Measurements from ENCODE around the gene KRT79. TPM values are rescaled to one million over a fixed set of nuclear protein-coding genes. Genes with fewer than 3 reads are reported as not detected.

KRT79 gene
- total RNA-seq, 1 experiment from 2014 or later, result not detected

- Mint-ChIP-seq H3K4me1 (ENCODE audit: low read depth, unreplicated experiment) (no peaks in the 10 kb centered on the region), H3K4me3 (ENCODE audit: low read depth, unreplicated experiment) (no peak within 1 kb of the TSS), H3K9me3 (ENCODE audit: low read depth, unreplicated experiment) (no peaks in the 10 kb centered on the region), H3K36me3 (ENCODE audit: insufficient read depth, unreplicated experiment) (no peaks in the 10 kb centered on the region), H3K27me3 (ENCODE audit: unreplicated experiment) (peaks cover 83% of the 10 kb centered on the region), H3K27ac (ENCODE audit: unreplicated experiment) (no peak within 1 kb of the TSS)
- TF ChIP-seq, protein P1, sequence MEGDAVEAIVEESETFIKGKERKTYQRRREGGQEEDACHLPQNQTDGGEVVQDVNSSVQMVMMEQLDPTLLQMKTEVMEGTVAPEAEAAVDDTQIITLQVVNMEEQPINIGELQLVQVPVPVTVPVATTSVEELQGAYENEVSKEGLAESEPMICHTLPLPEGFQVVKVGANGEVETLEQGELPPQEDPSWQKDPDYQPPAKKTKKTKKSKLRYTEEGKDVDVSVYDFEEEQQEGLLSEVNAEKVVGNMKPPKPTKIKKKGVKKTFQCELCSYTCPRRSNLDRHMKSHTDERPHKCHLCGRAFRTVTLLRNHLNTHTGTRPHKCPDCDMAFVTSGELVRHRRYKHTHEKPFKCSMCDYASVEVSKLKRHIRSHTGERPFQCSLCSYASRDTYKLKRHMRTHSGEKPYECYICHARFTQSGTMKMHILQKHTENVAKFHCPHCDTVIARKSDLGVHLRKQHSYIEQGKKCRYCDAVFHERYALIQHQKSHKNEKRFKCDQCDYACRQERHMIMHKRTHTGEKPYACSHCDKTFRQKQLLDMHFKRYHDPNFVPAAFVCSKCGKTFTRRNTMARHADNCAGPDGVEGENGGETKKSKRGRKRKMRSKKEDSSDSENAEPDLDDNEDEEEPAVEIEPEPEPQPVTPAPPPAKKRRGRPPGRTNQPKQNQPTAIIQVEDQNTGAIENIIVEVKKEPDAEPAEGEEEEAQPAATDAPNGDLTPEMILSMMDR (IDR thresholded peaks at IDR 0.05; ENCODE audit: unreplicated experiment), result no peak
- intact Hi-C loops (cut with micrococcal nuclease; ENCODE audit: unreplicated experiment), result no loop called here
- CTCF ChIA-PET, result interaction anchor here (1.1 kb wide), 1 partner anchor 11 kb away, joined by 4 read pairs; no protein-coding TSS in a partner anchor
- BruUV-seq (replicated peaks), result no TSS peak
- no peak for DNase-seq
Measured at GRCh38 chr12:52776913-52777395, 57.2 kb downstream of the KRT79 start, which contains the start of gene KRT76. Gene KRT76 (minus strand): TSS chr12:52777345. CDS start chr12:52777291, 54 bp downstream.

- intact Hi-C loops (cut with micrococcal nuclease; ENCODE audit: unreplicated experiment), result no loop called here
- no peak overlapping the region for H3K27ac Mint-ChIP-seq (ENCODE audit: unreplicated experiment)
- H3K4me1 Mint-ChIP-seq (ENCODE audit: low read depth, unreplicated experiment), result no peaks in the 10 kb centered on the region
- no peak for DNase-seq
- TF ChIP-seq, protein P1 (IDR thresholded peaks at IDR 0.05; ENCODE audit: unreplicated experiment), result no peak
- CTCF ChIA-PET, result interaction anchor here (1.1 kb wide), 1 partner anchor 12 kb away, joined by 4 read pairs; no protein-coding TSS in a partner anchor
- no peak overlapping the region for H3K4me3 Mint-ChIP-seq (ENCODE audit: low read depth, unreplicated experiment)
- H3K27me3 Mint-ChIP-seq (ENCODE audit: unreplicated experiment), result peaks cover 83% of the 10 kb centered on the region
- H3K9me3 Mint-ChIP-seq (ENCODE audit: low read depth, unreplicated experiment), result no peaks in the 10 kb centered on the region
- no peaks in the 10 kb centered on the region for H3K36me3 Mint-ChIP-seq (ENCODE audit: insufficient read depth, unreplicated experiment)
- BruUV-seq (replicated peaks), result no TSS peak
Measured at GRCh38 chr12:52776435-52776834, 57.7 kb downstream of the KRT79 start.

GRCh38 chr12:52774629-52775250 lies 59.4 kb downstream of the KRT79 start:
- Mint-ChIP-seq H3K4me3 (ENCODE audit: low read depth, unreplicated experiment) (no peak overlapping the region), H3K27me3 (ENCODE audit: unreplicated experiment) (peaks cover 85% of the 10 kb centered on the region), H3K27ac (ENCODE audit: unreplicated experiment) (no peak overlapping the region), H3K9me3 (ENCODE audit: low read depth, unreplicated experiment) (peaks cover 3% of the 10 kb centered on the region), H3K4me1 (ENCODE audit: low read depth, unreplicated experiment) (no peaks in the 10 kb centered on the region), H3K36me3 (ENCODE audit: insufficient read depth, unreplicated experiment) (peaks cover 5% of the 10 kb centered on the region)
- no peak for DNase-seq
- no TSS peak for BruUV-seq (replicated peaks)
- intact Hi-C loops (cut with micrococcal nuclease; ENCODE audit: unreplicated experiment), result no loop called here
- CTCF ChIA-PET, result no interaction called here
- TF ChIP-seq, protein P1 (IDR thresholded peaks at IDR 0.05; ENCODE audit: unreplicated experiment), result no peak

GRCh38 chr12:52772772-52773171 lies 61.3 kb downstream of the KRT79 start:
- no TSS peak for BruUV-seq (replicated peaks)
- CTCF ChIA-PET, result no interaction called here
- H3K27me3 Mint-ChIP-seq (ENCODE audit: unreplicated experiment), result peaks cover 82% of the 10 kb centered on the region
- no peak for DNase-seq
- H3K36me3 Mint-ChIP-seq (ENCODE audit: insufficient read depth, unreplicated experiment), result peaks cover 5% of the 10 kb centered on the region
- intact Hi-C loops (cut with micrococcal nuclease; ENCODE audit: unreplicated experiment), result no loop called here
- TF ChIP-seq, protein P1 (IDR thresholded peaks at IDR 0.05; ENCODE audit: unreplicated experiment), result no peak
- H3K9me3 Mint-ChIP-seq (ENCODE audit: low read depth, unreplicated experiment), result peaks cover 3% of the 10 kb centered on the region
- no peak overlapping the region for H3K4me3 Mint-ChIP-seq (ENCODE audit: low read depth, unreplicated experiment)
- no peak overlapping the region for H3K27ac Mint-ChIP-seq (ENCODE audit: unreplicated experiment)
- no peaks in the 10 kb centered on the region for H3K4me1 Mint-ChIP-seq (ENCODE audit: low read depth, unreplicated experiment)
